Head of caudate nucleus (tissue), 42 donors: Measurements from ENCODE around the gene CEP72.

ENCODE experiments used
- DNase-seq, 42 donors: peaks; one replicate each; pipeline versions ENCODE4 v3.0.0 to v3.0.0-alpha.2; 2020 to 2021; ENCODE audit warnings: mixed read lengths in 7 of 42
- intact Hi-C: fragments of 100-400 bp; cut with DNase I; formaldehyde crosslinking; loops from one replicate; pipeline ENCODE4 v1.15.0; 2022

CEP72 gene

DNA sequence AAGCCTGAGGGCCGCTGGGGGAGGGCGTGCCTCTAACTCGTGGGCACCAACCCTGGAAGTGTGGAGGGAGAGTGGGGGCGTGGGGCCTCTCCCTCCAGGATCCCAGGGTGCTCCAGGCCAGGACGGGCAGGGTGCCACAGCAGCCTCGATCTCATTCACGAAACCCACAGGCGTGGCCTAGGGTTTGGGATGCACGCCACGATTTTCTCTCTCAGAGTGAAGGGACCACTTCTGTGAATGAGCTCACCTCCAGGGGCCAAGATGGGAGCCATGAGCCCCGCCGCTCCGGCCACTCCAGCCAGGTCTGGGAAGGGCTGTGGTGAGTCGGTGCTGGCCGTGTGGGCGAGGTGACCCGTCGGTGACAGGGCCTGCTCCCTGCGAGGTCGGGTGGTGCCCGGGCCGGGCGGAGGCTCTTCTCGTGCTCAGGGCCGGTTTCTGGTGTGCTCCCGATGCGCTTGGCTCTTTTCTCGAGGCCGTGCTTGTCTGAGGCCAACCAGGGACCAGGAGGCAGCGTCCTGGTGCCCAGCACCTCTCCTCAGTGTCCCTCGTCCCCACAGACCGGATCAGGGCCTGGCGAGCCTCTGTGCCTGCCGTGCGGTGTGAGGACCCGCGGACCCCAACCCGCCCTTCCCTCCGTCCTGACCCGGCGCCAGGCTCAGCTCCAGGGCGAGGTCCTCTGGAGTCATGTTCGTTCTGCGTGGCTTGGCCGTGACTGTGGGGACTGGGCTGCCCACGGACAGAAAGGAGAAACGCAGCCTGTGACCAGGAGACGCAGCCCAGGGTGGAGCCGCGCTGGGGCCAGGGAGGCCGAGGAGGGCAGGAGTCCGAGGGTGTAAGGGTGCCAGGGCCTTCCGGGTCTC lies 50.0 kb downstream of the CEP72 start:
- intact Hi-C loops: loop anchor here (10.0 kb wide), 1 partner anchor 47 kb away; the partner anchor contains the start of gene CEP72
- DNase-seq: peak in 3 of 42 donors; percentile 1 to 14 (median 5)

DNA sequence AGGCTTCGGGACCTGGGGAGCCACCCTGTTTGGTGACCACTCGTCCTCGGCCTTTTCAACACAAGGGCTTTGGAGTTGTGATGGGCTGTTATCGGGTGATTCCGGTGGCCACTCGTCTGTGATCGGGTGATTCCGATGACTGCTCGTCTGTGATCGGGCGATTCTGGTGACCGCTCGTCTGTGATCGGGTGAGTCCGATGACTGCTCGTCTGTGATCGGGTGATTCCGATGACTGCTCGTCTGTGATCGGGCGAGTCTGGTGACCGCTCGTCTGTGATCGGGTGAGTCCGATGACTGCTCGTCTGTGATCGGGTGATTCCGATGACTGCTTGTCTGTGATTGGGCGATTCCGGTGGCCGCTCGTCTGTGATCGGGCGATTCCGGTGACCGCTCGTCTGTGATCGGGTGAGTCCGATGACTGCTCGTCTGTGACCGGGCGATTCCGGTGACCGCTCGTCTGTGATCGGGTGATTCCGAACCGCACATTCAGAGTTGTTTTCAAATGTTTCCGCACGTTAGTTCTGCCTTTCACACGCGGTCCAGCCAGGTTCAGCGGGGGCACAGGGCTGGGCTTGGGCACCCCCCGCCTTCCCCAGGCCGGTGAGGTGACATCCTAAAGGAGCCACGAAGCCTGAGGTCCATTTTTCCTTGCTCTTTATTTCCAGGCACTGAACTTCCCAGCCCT lies 50.8 kb downstream of the CEP72 start:
- intact Hi-C loops: loop anchor here (10.0 kb wide), 1 partner anchor 48 kb away; the partner anchor contains the start of gene CEP72
- DNase-seq: peak in 4 of 42 donors; percentile 1 to 15 (median 5)

DNA sequence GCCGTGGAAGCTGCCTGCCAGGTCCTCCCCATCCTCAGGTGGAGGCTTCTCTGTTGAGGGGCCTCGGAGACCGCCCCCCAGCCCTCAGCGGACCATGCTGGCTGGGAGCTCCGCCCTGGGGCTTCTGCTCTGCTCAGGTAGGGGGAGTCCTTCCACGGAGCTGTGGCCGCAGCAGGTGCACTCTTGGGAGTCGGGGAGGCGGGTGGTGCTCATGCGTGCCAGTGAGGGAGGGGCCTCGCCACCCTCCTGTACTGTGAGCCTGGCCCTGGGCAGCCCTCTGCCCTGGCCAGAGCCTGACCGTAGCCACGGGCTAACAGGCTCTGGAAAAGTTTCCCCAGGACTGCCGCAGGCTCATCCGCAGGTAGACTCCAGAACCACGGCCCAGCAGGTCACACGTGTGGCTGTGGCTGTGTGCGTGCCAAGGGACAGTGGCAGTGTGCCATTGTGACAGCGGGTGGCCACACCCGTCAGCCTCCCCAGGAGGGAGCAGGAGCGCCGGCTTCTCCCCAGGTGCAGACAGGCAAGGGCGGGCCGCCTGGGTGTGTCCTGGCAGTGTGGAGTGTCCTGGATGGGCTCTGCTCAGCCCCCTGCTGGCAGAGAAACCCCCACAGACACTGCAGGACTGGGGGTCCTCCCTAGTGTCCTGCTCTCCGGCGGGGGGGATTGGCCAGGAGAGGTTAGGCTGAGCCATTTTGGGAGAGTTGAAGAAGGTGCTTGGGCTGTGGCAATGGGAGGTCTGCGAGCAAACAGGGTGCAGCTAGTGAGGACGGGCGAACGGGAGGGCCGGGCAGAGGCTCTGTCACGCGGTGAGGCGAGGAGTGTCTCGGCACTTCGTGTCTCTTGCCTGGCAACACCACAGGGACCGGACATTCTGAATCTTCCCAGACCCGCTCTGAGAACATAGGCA lies 51.5 kb downstream of the CEP72 start:
- DNase-seq: peak in 5 of 42 donors; percentile 2 to 18 (median 6)
- intact Hi-C loops: loop anchor here (10.0 kb wide), 1 partner anchor 49 kb away; the partner anchor contains the start of gene CEP72

DNA sequence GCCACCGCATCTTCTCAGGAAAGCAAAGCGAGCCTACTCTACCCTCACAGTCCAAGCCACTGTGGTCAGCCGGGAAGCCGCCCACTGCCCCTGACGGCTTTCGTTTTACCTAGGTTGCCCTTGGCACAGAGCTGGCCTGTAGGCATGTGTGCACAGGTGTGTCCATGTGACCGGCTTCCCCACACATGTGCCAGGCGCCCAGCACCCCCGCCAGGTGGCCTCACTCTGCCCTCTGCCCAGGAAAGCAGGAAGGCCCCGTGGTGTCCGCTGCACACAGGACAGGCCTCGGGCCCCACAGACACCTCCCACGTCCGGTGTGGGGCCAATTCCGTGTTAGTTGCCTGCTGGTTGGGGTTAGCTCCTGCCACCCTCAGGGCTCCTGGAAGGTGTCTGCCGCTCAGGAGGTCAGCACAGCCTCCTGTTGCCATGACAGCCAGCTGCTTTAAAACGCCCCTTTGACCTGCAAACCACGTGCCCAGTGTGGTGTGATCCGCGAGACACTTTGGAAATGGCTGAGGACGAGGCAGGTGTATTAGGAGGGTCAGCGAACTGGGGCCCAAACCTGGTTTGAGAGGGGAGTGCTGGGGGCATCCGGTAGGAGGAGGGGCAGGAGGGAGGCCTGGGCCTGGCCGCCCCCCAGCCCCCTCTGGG lies 52.3 kb downstream of the CEP72 start:
- intact Hi-C loops: loop anchor here (10.0 kb wide), 1 partner anchor 50 kb away; the partner anchor contains the start of gene CEP72
- peak in 6 of 42 donors; percentile 0 to 40 (median 10) for DNase-seq

DNA sequence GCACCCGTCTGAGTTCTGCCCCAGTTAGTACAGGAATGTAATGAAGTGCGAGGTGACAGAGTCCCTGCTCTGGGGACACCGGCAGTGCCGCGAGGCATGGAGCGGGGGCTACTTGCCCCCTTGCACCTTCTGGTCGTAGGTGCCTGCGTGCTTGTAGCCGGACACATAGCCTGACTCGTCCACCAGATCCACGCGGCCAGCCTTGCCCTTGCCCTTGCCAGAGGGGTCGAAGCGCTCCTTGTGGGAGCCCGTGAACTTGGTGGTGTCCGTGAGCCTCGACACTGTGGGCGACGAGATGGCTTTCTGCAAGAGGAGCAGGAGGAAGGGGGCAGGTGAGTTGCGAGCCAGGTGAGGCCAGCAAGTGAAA lies 52.8 kb downstream of the CEP72 start:
- peak in 3 of 42 donors; percentile 0 to 36 (median 7) for DNase-seq
- intact Hi-C loops: loop anchor here (10.0 kb wide), 1 partner anchor 50 kb away; the partner anchor contains the start of gene CEP72

DNA sequence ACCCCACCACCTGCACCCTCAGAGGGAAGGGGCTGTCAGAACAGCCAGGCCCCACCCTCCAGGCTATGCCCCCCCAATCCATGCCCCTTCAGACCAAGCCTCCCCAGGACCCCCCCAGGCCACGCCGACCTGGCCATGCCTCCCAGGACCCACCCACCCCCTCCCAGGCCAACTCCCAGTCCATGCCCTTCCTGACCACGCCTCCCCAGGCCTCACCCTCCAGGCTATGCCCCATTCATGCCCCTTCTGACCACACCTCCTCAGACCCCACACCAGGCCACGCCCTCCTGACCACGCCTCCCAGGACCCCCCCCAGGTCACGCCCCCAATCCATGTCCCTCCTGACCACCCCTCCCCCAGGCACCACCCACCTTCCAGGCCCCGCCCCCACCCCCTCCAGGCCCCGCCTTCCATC lies 53.4 kb downstream of the CEP72 start:
- peak in 1 of 42 donors; percentile 1 for DNase-seq
- intact Hi-C loops: loop anchor here (10.0 kb wide), 1 partner anchor 51 kb away; the partner anchor contains the start of gene CEP72

DNA sequence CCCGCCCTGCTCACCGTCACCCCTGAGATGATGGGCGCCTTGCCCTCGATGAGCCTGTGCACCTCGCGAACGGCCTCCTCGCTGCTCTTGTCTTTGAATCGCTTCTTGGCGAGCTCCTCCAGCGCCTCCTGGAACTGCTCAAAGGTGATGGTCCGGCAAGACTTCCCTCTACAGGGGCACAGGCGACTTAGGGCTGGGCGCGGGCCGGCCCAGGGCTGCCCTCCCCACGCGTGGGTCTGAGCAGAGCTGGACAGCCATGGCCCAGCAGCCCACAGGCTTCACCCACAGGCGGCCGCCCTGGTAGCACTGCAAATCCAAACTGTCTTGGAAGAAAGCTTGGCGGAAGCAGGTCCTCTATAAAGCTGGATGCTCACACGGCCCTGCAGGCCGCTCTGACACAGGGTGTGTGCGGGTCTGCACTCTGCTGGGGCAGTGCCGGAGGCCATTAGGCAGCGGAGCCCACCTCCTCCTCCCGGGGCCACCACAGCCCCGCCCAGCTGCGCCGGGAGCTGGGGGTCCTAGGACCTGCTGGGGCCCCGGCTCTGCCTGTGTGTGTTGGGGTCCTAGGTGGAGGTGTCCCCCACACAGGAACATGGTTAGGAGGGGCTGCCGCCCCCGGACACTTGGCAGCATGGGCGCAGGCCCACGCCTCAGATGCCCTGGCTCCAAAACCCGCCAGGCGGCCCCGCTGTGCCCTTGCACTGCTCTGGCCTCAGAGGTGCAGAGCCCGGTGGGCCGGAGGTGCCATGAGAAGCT lies 54.0 kb downstream of the CEP72 start:
- intact Hi-C loops: loop anchor here (10.0 kb wide), 1 partner anchor 51 kb away; the partner anchor contains the start of gene CEP72
- peak in 8 of 42 donors; percentile 1 to 41 (median 18) for DNase-seq

DNA sequence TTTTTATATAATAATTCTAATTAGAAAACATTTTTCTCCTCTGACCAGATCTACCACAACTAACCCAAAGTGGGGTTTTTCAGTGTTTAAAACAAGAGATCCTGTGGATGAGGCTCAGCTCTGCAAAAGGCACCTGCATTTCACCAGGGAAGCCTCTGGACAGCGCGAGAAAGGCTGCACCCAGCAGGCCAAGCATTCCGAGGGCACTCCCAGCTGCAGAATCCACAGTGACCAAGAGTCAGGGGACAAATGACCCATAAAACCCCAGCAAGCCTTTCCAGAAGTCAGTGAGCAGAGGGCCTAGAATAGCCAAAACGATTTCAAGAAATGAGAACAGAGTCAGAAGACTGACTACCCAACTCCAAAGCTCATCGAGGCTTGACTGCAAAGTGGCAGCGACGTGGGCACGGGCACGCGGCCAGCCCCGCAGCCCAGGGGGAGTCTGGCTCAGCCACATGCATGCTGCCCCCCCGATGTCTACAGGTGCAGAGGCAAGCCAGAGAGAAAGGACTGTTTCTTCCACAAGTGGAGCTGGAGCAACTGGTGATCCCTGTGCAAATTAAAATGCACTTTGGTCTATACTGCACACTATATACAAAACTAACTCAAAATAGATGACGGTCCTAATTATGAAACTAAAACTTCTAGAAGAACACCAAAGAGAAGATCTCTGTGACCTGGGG lies 54.8 kb downstream of the CEP72 start:
- peak in 8 of 42 donors; percentile 3 to 44 (median 22) for DNase-seq
- intact Hi-C loops: loop anchor here (10.0 kb wide), 1 partner anchor 52 kb away; the partner anchor contains the start of gene CEP72

DNA sequence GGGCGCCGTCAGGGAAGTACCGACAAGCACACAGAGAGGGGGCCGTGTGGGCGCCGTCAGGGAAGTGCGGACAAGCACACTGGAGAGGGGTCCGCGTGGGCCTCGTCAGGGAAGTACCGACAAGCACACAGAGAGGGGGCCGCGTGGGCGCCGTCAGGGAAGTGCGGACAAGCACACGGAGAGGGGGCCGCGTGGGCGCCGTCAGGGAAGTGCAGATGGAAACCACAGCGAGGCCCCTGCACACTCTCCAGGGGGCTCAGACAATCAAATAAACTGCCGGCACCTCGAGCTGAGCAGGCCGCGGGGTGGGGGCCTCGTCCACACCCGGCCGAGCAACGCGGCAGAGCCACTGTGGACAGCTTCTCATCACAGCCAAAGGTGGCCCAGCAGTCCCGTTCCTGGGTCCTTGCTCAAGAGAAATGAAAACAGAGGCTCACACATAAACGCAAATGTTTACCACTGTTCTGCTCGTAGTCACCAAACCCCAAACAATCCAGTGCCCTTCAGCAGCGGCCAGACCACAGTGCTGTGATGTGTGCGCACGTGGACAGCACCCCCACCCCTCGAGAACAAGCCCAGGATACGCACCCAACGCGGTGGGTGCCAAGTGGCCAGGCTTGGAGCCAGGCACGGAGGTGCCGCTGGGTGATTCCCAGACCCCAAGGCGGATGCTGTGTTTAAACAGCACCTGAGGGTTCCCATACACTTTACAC lies 56.3 kb downstream of the CEP72 start:
- intact Hi-C loops: loop anchor here (10.0 kb wide), 1 partner anchor 54 kb away; the partner anchor contains the start of gene CEP72
- DNase-seq: peak in 25 of 42 donors; percentile 24 to 85 (median 64)

DNA sequence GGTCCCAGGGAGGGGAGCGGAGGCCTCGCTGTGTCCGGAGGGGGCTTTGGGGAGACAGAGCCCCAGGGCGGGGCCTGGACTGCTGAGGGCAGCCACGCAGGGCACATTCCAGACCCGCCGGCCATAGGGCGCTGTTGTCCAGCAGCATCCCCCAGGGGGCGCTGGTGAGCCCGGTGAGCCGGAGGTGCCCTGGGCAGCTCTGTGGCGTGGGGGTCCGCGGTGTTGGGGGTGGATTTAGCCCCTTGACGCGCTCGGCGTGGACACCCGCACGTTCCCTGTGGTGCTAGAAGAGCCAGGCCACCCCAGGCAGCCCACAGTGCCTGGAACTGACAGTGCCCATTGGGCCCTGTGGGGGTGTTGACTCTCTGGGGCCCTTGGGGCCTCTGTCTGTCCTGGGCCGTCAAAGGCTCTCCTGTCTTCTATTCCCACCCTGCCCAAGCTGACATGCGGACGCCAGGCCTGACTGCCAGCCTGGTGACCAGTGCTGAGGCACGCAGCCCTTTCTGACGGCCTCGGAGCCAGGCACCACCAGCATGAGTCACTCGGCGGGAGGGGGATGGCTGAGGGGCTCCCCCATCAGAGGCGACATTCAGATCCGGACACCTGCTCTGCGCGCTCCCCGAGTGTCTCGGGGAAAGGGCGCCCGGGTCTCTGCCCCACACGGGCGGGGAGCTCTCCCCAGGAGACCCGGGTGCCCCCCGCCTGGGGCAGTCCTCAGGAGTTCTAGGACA lies 57.1 kb downstream of the CEP72 start:
- intact Hi-C loops: loop anchor here (10.0 kb wide), 1 partner anchor 54 kb away; the partner anchor contains the start of gene CEP72
- DNase-seq: peak; percentile 86 to 98 (median 95)

DNA sequence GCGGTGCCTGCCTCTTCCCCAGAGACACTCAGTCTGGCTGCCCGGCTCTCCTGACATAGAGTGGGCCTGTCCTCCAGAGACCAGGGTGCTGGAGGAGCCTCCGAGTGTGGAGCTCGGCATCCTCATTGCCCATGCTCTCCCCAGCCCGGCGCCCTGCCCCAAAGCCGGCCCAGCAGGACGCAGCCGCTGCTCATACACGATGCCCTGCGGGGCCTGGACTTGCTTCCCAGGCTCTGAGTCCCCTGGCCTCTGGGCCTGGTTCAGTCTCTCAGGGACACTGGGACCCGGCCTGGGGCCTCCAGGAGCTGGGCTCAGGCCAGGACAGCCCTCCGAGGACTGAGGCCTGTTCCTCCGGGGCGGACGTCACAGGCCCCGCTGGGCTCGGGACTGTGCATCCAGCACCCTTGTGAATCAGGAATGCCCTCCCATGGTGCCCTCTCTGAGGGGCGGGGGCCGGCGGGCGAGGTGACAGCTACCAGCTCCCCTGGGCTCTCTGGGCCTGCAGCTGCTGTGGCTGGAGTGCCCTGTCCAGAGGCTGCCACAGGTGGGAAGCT lies 57.8 kb downstream of the CEP72 start:
- intact Hi-C loops: loop anchor here (5.0 to 10.0 kb wide), 2 partner anchors 55 to 232 kb away; partner anchors contain the start of gene CEP72

DNA sequence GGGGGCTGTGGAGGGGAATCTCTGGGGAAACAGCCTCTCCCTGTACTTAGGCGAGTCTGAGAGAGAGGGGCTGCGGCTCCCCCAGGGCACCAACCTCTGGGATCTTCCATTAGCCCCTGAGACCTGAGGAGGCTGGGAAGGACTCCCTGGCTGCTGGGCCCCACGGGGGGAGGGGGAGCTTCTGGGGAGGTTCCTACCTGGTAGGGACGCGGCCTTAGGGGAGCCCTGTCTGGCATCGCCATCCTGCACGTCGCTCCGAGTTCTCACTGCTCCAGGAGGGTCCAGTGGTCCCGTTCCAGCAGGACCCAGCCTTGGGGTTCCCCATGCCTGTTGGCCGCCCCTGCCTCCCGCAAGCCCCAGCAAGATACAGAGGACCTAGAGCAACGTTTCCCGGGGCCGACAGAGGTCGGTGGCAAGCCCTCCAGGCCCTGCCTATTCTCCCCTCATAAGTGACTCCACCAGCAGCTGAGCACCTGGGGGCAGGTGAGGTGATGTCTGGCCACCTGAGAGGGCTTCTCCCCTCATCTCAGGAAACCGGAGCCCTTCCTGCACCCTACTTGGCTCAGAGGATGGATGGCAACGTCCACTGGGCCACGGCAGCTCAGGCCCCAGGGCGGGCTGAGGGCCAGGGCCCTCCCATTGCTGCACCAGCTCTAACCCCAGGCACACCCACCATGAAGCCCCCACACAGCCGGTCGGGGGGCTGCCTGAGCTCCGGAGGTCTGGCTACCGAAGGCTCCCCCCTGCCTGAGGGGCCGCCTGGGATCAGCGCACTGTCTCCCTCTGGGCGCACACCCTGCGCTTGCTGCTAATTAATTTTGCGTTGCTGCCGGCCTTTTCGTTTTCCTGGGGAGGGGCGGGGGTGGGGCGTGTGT lies 58.5 kb downstream of the CEP72 start:
- intact Hi-C loops: loop anchor here (5.0 kb wide), 1 partner anchor 232 kb away; no protein-coding TSS in a partner anchor
- DNase-seq: peak in 19 of 42 donors; percentile 4 to 56 (median 33)

More for the DNA sequence above, 57.8 kb downstream of the CEP72 start:
- DNase-seq: peak in 5 of 42 donors; percentile 22 to 50 (median 47)
